Measurements from ENCODE around the gene NPLOC4. TPM values are rescaled to one million over a fixed set of nuclear protein-coding genes. Genes with fewer than 3 reads are reported as not detected.

NPLOC4 gene
- total and polyA plus RNA-seq, 2 of the 13 experiments (the other 11 are each of a cell fraction or from before 2014, with no cell fraction given), result 57.0 to 97.0 TPM

DNA sequence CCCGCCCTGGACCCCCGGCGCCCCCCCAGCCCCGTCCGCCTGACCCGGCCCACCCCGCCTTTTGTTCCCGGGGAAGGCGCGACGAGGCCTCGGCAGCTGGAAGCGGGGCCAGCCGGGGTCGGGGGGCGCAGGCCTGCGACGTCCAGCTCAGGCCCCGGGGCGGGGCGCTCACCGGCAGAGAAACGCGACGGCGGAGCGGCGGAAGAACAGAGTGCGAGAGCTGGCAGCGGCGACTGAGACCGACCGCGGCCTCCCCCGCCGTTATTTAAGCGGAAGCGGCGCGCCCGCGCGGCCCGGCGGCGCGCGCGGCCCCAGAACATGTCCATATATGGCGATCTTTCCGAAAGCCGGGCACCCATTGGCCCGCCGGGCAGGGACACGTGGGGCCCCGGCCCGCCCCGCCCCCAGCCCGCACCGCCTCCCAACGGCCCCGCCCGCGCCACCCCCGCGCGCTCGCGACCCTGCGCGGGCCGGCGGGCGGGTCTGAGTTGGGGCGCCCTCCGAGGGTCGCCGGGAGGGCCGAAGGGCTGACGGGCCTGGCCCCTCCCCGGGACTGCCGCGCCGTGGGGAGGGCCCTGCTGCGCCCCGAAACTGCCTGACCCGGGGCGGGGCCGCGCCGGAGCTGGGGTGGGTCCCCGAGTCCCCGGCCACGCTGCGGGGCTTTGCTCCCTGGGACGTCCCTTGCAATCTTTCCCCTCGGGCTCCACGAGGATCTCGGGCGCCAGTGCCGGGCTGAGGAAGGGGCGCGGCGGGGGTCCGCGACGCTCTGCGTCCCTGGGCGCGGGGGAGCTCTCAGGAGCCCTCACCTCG lies 124.1 kb downstream of the NPLOC4 start, which contains the start of gene ACTG1 (continued):
- TF ChIP-seq, protein P1, sequence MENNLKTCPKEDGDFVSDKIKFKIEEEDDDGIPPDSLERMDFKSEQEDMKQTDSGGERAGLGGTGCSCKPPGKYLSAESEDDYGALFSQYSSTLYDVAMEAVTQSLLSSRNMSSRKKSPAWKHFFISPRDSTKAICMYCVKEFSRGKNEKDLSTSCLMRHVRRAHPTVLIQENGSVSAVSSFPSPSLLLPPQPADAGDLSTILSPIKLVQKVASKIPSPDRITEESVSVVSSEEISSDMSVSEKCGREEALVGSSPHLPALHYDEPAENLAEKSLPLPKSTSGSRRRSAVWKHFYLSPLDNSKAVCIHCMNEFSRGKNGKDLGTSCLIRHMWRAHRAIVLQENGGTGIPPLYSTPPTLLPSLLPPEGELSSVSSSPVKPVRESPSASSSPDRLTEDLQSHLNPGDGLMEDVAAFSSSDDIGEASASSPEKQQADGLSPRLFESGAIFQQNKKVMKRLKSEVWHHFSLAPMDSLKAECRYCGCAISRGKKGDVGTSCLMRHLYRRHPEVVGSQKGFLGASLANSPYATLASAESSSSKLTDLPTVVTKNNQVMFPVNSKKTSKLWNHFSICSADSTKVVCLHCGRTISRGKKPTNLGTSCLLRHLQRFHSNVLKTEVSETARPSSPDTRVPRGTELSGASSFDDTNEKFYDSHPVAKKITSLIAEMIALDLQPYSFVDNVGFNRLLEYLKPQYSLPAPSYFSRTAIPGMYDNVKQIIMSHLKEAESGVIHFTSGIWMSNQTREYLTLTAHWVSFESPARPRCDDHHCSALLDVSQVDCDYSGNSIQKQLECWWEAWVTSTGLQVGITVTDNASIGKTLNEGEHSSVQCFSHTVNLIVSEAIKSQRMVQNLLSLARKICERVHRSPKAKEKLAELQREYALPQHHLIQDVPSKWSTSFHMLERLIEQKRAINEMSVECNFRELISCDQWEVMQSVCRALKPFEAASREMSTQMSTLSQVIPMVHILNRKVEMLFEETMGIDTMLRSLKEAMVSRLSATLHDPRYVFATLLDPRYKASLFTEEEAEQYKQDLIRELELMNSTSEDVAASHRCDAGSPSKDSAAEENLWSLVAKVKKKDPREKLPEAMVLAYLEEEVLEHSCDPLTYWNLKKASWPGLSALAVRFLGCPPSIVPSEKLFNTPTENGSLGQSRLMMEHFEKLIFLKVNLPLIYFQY (CRISPR knock-in tag; IDR thresholded peaks at IDR 0.05; ENCODE audit: borderline replicate concordance), result 0 out of 2 replicates have a peak, but pooled peaks have one; percentile 50
- TF ChIP-seq ZNF652 (CRISPR knock-in tag; IDR thresholded peaks at IDR 0.05; ENCODE audit: borderline replicate concordance, low read depth) (no peak), RBM39 (IDR thresholded peaks at IDR 0.05; ENCODE audit: low read depth, low read length, poor library complexity, severe bottlenecking) (peak; percentile 38), NFKBIZ (CRISPR knock-in tag; IDR thresholded peaks at IDR 0.05) (no peak), ETV5 (CRISPR knock-in tag; IDR thresholded peaks at IDR 0.05; ENCODE audit: borderline replicate concordance) (peak; percentile 49; the same call in 1 of the 2 replicates), ZNF552 (CRISPR knock-in tag; IDR thresholded peaks at IDR 0.05; ENCODE audit: borderline replicate concordance) (no peak; the same call in 1 of the 2 replicates), CREB1 (IDR thresholded peaks at IDR 0.05) (no peak), CREB1 (CRISPR knock-in tag; IDR thresholded peaks at IDR 0.05) (no peak), ZBTB20 (CRISPR knock-in tag; IDR thresholded peaks at IDR 0.05; ENCODE audit: borderline replicate concordance, low read depth) (no peak), PTBP1 (IDR thresholded peaks at IDR 0.05; ENCODE audit: low read depth, low read length, poor library complexity, severe bottlenecking) (peak; percentile 17), SOX13 (IDR thresholded peaks at IDR 0.05) (no peak; the same call in 1 of the 2 replicates), SOX13 (CRISPR knock-in tag; conservative IDR thresholded peaks at IDR 0.05 in 1 of 2, IDR thresholded peaks at IDR 0.05 in 1 of 2) (no peak), TP53 (CRISPR knock-in tag; conservative IDR thresholded peaks at IDR 0.05) (no peak), SKI (IDR thresholded peaks at IDR 0.05; ENCODE audit: partially characterized antibody) (peak; percentile 22), ZNF432 (CRISPR knock-in tag; IDR thresholded peaks at IDR 0.05; ENCODE audit: borderline replicate concordance) (no peak; the same call in 1 of the 2 replicates), MBD4 (IDR thresholded peaks at IDR 0.05; ENCODE audit: borderline replicate concordance, low read length) (no peak)
- TF ChIP-seq, protein P2, sequence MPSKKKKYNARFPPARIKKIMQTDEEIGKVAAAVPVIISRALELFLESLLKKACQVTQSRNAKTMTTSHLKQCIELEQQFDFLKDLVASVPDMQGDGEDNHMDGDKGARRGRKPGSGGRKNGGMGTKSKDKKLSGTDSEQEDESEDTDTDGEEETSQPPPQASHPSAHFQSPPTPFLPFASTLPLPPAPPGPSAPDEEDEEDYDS (CRISPR knock-in tag; IDR thresholded peaks at IDR 0.05), result peak; percentile 95
- TF ChIP-seq, protein P3, sequence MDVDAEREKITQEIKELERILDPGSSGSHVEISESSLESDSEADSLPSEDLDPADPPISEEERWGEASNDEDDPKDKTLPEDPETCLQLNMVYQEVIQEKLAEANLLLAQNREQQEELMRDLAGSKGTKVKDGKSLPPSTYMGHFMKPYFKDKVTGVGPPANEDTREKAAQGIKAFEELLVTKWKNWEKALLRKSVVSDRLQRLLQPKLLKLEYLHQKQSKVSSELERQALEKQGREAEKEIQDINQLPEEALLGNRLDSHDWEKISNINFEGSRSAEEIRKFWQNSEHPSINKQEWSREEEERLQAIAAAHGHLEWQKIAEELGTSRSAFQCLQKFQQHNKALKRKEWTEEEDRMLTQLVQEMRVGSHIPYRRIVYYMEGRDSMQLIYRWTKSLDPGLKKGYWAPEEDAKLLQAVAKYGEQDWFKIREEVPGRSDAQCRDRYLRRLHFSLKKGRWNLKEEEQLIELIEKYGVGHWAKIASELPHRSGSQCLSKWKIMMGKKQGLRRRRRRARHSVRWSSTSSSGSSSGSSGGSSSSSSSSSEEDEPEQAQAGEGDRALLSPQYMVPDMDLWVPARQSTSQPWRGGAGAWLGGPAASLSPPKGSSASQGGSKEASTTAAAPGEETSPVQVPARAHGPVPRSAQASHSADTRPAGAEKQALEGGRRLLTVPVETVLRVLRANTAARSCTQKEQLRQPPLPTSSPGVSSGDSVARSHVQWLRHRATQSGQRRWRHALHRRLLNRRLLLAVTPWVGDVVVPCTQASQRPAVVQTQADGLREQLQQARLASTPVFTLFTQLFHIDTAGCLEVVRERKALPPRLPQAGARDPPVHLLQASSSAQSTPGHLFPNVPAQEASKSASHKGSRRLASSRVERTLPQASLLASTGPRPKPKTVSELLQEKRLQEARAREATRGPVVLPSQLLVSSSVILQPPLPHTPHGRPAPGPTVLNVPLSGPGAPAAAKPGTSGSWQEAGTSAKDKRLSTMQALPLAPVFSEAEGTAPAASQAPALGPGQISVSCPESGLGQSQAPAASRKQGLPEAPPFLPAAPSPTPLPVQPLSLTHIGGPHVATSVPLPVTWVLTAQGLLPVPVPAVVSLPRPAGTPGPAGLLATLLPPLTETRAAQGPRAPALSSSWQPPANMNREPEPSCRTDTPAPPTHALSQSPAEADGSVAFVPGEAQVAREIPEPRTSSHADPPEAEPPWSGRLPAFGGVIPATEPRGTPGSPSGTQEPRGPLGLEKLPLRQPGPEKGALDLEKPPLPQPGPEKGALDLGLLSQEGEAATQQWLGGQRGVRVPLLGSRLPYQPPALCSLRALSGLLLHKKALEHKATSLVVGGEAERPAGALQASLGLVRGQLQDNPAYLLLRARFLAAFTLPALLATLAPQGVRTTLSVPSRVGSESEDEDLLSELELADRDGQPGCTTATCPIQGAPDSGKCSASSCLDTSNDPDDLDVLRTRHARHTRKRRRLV (CRISPR knock-in tag; IDR thresholded peaks at IDR 0.05), result 0 out of 2 replicates have a peak, but pooled peaks have one; percentile 7
- TF ChIP-seq, protein P4, sequence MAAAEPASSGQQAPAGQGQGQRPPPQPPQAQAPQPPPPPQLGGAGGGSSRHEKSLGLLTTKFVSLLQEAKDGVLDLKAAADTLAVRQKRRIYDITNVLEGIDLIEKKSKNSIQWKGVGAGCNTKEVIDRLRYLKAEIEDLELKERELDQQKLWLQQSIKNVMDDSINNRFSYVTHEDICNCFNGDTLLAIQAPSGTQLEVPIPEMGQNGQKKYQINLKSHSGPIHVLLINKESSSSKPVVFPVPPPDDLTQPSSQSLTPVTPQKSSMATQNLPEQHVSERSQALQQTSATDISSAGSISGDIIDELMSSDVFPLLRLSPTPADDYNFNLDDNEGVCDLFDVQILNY (CRISPR knock-in tag; conservative IDR thresholded peaks at IDR 0.05), result peak; percentile 28

Measured in HepG2 (cell line).